ENCODE results near the gene TUBG2. TPM values are rescaled to one million over a fixed set of nuclear protein-coding genes. Genes with fewer than 3 reads are reported as not detected.
"Not testable (repeated sequence)": the region's sequence is repeated elsewhere in the genome, so short reads cannot be mapped to it uniquely, and the experiment has no call there.

The TUBG2 gene
- total RNA-seq, 1 experiment from 2014 or later, result 20.4 TPM

DNA sequence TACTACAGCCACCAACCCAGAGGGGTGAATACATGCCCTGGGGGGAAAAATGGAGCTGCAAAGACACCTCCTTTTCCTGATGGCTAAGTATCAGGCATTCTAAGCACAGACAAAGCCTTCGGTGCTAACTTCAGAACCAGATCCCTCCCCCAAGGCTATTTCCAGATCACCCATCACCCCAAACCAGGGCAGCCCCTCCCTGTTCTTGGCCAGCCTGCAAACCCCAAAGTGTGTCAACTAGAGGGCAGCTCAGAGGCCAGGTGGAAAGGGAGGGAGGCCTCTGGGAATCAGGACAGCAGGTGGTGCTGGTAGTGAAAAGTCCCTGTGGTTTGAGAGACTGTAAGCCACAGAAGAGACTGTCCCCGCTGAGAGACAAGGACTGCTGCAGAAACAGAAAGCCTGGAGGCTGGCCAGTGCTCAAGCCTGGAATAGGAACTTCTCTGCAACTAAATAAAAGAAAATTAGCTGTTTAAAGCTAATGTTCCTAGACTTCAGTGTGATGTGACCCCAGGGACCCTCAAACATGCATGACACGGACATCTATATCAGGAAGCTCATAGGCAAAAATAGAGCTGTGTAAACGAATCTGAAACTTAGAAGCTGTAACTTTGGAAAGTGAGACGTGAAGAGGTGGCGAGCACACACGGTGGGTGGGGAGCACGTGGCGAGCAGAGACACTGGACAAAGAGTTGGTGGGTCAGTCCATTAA, 40.5 kb upstream of the TUBG2 start:
- H3K4me1 ChIP-seq (ENCODE audit: insufficient read depth, low read length), result no peaks in the 10 kb centered on the region; the same call in 1 of the 2 replicates
- no peaks in the 10 kb centered on the region for H3K23me2 ChIP-seq (ENCODE audit: insufficient read length, low read depth, low read length, poor library complexity, severe bottlenecking)
- H2BK120ac ChIP-seq (ENCODE audit: low read depth, low read length, poor library complexity, severe bottlenecking), result no peak overlapping the region
- H3K23ac ChIP-seq (ENCODE audit: insufficient read length, low read depth, low read length), result no peak overlapping the region
- no peak overlapping the region for H4K91ac ChIP-seq (ENCODE audit: insufficient read length, low read depth, low read length)
- H3K4me2 ChIP-seq (ENCODE audit: insufficient read depth, insufficient read length, low read length), result no peak overlapping the region
- Mint-ChIP-seq H3K4me1 (peaks cover 12 to 15% of the 10 kb centered on the region in 2 experiments), H3K36me3 (ENCODE audit: insufficient read depth in 1 of 3, low read depth in 3 of 3) (peaks cover 19 to 25% (median 24%) of the 10 kb centered on the region in 3 experiments), H3K4me3 (peak overlapping the region in 1 of 2 experiments; percentile 5; a peak in 1 of 5 replicates), H3K9me3 (no peaks in the 10 kb centered on the region), H3K27ac (peak overlapping the region in 1 of 3 experiments; percentile 91; a peak in 1 of 7 replicates), H3K27me3 (ENCODE audit: low read depth) (peaks cover 2% of the 10 kb centered on the region; the same call in 1 of the 2 replicates)
- no peak overlapping the region for H2AK5ac ChIP-seq (ENCODE audit: insufficient read length, low read length)
- TF ChIP-seq, protein P1, sequence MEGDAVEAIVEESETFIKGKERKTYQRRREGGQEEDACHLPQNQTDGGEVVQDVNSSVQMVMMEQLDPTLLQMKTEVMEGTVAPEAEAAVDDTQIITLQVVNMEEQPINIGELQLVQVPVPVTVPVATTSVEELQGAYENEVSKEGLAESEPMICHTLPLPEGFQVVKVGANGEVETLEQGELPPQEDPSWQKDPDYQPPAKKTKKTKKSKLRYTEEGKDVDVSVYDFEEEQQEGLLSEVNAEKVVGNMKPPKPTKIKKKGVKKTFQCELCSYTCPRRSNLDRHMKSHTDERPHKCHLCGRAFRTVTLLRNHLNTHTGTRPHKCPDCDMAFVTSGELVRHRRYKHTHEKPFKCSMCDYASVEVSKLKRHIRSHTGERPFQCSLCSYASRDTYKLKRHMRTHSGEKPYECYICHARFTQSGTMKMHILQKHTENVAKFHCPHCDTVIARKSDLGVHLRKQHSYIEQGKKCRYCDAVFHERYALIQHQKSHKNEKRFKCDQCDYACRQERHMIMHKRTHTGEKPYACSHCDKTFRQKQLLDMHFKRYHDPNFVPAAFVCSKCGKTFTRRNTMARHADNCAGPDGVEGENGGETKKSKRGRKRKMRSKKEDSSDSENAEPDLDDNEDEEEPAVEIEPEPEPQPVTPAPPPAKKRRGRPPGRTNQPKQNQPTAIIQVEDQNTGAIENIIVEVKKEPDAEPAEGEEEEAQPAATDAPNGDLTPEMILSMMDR (conservative IDR thresholded peaks at IDR 0.05), result peak; percentile 56; the same call in 2 of the 3 replicates
- no peak overlapping the region for H2BK20ac ChIP-seq (ENCODE audit: low read depth, low read length, poor library complexity, severe bottlenecking)
- WGBS (ENCODE audit: extremely low coverage, insufficient read length, low lambda C conversion rate), result no CpG with 5 or more reads among the region's 9 CpGs
- peak; percentile 91 for DNase-seq
- H4K5ac ChIP-seq (ENCODE audit: insufficient read length, low read depth, low read length), result no peak overlapping the region
- no peak overlapping the region for H2BK12ac ChIP-seq (ENCODE audit: insufficient read length, low read depth, low read length)
- no peak overlapping the region for H4K8ac ChIP-seq (replicated peaks; ENCODE audit: insufficient read length, low read depth, low read length)
- H3K27me3 ChIP-seq (ENCODE audit: insufficient read depth, low read length), result no peaks in the 10 kb centered on the region
- H3K14ac ChIP-seq (ENCODE audit: insufficient read depth, low read length), result no peak overlapping the region
- H2AFZ ChIP-seq (ENCODE audit: low read length), result no peak overlapping the region
- H3K18ac ChIP-seq (ENCODE audit: insufficient read length, low read depth, low read length), result no peak overlapping the region
- H3K27ac ChIP-seq (ENCODE audit: insufficient read length, low read depth, low read length), result no peak overlapping the region
- no peak overlapping the region for H3K56ac ChIP-seq (ENCODE audit: insufficient read length, low read depth, low read length)
- H3K79me1 ChIP-seq (ENCODE audit: insufficient read depth, low read depth, low read length, poor library complexity, severe bottlenecking), result no peaks in the 10 kb centered on the region
- H4K20me1 ChIP-seq (ENCODE audit: control insufficient read depth, insufficient read depth, insufficient read length), result no peaks in the 10 kb centered on the region
- H3K4ac ChIP-seq (ENCODE audit: low read depth, low read length), result no peak overlapping the region
- no peak overlapping the region for H2BK15ac ChIP-seq (ENCODE audit: low read depth, low read length)
- no peaks in the 10 kb centered on the region for H3K79me2 ChIP-seq (ENCODE audit: insufficient read depth, low read length)
- H3K9me3 ChIP-seq (ENCODE audit: control insufficient read depth, low read depth, low read length), result no peaks in the 10 kb centered on the region
- H3T11ph ChIP-seq (ENCODE audit: low read length), result no peak overlapping the region
- no peak overlapping the region for H2BK5ac ChIP-seq (ENCODE audit: insufficient read length, low read length)
- no peak overlapping the region for H3K9ac ChIP-seq (ENCODE audit: extremely low read depth, insufficient read length, low read length)

DNA sequence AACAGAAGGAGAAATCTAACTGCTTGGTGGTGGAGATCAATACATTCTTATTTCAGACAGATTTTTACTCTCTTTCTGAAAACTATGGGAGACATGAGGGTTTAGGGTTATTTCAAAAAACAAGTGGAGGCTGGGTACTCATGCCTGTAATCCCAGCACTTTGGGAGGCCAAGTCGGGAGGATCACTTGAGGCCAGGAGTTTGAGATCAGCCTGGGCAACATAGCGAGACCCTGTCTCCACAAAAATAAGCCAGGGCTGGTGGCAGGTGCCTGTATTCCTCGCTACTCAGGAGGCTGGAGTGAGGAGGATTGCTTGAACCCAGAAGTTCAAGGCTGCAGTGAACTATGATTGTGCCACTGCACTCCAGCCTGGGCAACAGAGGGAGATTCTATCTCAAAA, 37.1 kb upstream of the TUBG2 start:
- H3K79me2 ChIP-seq (ENCODE audit: insufficient read depth, low read length); H3K18ac ChIP-seq (ENCODE audit: insufficient read length, low read depth, low read length); H3K9me3 ChIP-seq (ENCODE audit: control insufficient read depth, low read depth, low read length); H2BK120ac ChIP-seq (ENCODE audit: low read depth, low read length, poor library complexity, severe bottlenecking); H2BK12ac ChIP-seq (ENCODE audit: insufficient read length, low read depth, low read length); H3K56ac ChIP-seq (ENCODE audit: insufficient read length, low read depth, low read length); H2BK15ac ChIP-seq (ENCODE audit: low read depth, low read length); H2AFZ ChIP-seq (ENCODE audit: low read length); H3K36me3 Mint-ChIP-seq (ENCODE audit: insufficient read depth in 1 of 3, low read depth in 3 of 3); H2AK5ac ChIP-seq (ENCODE audit: insufficient read length, low read length); H3K4me3 Mint-ChIP-seq; H3K79me1 ChIP-seq (ENCODE audit: insufficient read depth, low read depth, low read length, poor library complexity, severe bottlenecking); H3K9ac ChIP-seq (ENCODE audit: extremely low read depth, insufficient read length, low read length); H3K14ac ChIP-seq (ENCODE audit: insufficient read depth, low read length); H3T11ph ChIP-seq (ENCODE audit: low read length); H3K4ac ChIP-seq (ENCODE audit: low read depth, low read length); H4K20me1 ChIP-seq (ENCODE audit: control insufficient read depth, insufficient read depth, insufficient read length); H2BK20ac ChIP-seq (ENCODE audit: low read depth, low read length, poor library complexity, severe bottlenecking); H3K9me3 Mint-ChIP-seq; H3K23me2 ChIP-seq (ENCODE audit: insufficient read length, low read depth, low read length, poor library complexity, severe bottlenecking); H3K23ac ChIP-seq (ENCODE audit: insufficient read length, low read depth, low read length); H4K8ac ChIP-seq (replicated peaks; ENCODE audit: insufficient read length, low read depth, low read length); H3K27me3 ChIP-seq (ENCODE audit: insufficient read depth, low read length); H3K4me1 ChIP-seq (ENCODE audit: insufficient read depth, low read length); H4K91ac ChIP-seq (ENCODE audit: insufficient read length, low read depth, low read length); H2BK5ac ChIP-seq (ENCODE audit: insufficient read length, low read length); H3K27ac ChIP-seq (ENCODE audit: insufficient read length, low read depth, low read length); H3K4me2 ChIP-seq (ENCODE audit: insufficient read depth, insufficient read length, low read length); H3K27ac Mint-ChIP-seq; DNase-seq; H4K5ac ChIP-seq (ENCODE audit: insufficient read length, low read depth, low read length); H3K27me3 Mint-ChIP-seq (ENCODE audit: low read depth): not testable (repeated sequence)
- peaks cover 12 to 15% of the 10 kb centered on the region in 2 experiments for H3K4me1 Mint-ChIP-seq
- no CpG with 5 or more reads among the region's 3 CpGs for WGBS (ENCODE audit: extremely low coverage, insufficient read length, low lambda C conversion rate)

Measured in H9 (cell line).